GM18951 (cell line): ENCODE data around the gene ROGDI.

Source experiments
- POLR2A ChIP-seq: IDR thresholded peaks from 4 replicates; pipeline ENCODE4 v1.6.1; 2011; ENCODE audit warnings: mild to moderate bottlenecking; ENCODE audit not compliant: insufficient read length, insufficient read depth; ENCODE audit errors: extremely low read depth
- in situ Hi-C: fragments of 300-500 bp; cut with MboI; formaldehyde crosslinking; loops from one replicate; pipeline ENCODE4 v1.12.0; 2022; ENCODE audit warnings: low sequenced_read_pairs, mixed read lengths, inconsistent platforms; ENCODE audit not compliant: unreplicated experiment

Gene ROGDI

DNA sequence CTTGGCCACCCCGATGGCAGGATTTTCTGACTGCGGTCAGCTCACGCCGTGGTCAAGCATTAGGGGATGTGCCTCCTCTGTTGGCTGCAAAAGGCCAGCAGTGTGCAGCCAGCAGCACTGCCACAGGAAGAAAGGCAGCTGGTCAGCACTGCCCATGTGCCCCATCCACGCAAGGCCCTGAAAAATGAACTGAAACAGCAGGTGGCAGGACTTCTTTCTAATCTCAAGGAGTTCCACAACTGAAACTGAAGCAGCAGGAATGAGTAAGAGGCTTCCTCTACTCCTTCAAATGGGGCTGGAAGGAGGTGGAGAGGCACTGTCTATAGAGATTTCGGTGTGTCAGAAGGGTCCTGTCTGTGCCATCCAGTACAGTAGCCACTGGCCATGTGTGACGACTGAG is 38.6 kb downstream of the ROGDI start:
- TF ChIP-seq POLR2A: no peak
- in situ Hi-C loops: no loop called here

GRCh38 chr16:4762205-4762604 is 40.2 kb downstream of the ROGDI start:
- no peak for TF ChIP-seq POLR2A
- in situ Hi-C loops: no loop called here

- no peak for TF ChIP-seq POLR2A
- in situ Hi-C loops: no loop called here
These were observed 42.1 kb downstream of the ROGDI start for GRCh38 chr16:4760221-4760910.

GRCh38 chr16:4755687-4756086 is 46.7 kb downstream of the ROGDI start:
- in situ Hi-C loops: no loop called here
- TF ChIP-seq POLR2A: no peak

DNA sequence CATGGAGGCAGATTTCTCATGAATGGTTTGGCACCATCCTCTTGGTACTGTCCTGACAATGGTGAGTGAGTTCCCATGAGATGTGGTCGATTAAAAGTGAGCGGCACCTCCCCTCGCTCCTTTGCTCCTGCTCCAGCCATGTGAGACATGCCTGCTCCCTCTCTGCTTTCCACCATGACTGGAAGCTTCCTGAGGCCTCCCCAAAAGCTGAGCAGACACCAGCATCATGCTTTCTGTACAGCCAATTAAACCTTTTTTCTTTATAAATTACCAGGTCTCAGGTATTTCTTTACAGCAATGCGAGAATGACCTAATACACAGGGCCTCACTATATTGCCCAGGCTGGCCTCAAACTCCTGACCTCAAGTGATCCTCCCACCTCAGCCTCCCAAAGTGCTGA is 47.6 kb downstream of the ROGDI start:
- in situ Hi-C loops: no loop called here
- no peak for TF ChIP-seq POLR2A

DNA sequence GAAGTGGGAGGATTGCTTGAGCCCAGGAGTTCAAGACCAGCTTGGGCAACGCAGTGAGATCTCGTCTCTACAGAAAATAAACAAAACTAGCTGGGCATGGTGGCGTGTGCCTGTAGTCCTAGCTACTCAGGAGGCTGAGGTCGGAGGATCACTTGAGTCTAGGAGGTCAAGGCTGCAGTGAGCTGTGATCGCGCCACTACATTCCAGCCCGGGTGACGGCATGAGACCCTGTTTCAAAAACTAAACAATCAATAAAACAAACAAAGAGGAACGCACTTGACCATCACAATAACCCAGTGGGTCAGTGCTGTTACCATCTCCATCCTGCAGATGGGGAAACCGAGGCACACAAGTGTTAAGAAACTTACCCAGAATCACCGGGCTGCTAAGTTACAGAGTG is 49.2 kb downstream of the ROGDI start:
- no peak for TF ChIP-seq POLR2A
- in situ Hi-C loops: no loop called here

- no peak for TF ChIP-seq POLR2A
- in situ Hi-C loops: no loop called here
These were observed 49.9 kb downstream of the ROGDI start for GRCh38 chr16:4752351-4753100.

- no peak for TF ChIP-seq POLR2A
These were observed 51.5 kb downstream of the ROGDI start for GRCh38 chr16:4750896-4751295.

DNA sequence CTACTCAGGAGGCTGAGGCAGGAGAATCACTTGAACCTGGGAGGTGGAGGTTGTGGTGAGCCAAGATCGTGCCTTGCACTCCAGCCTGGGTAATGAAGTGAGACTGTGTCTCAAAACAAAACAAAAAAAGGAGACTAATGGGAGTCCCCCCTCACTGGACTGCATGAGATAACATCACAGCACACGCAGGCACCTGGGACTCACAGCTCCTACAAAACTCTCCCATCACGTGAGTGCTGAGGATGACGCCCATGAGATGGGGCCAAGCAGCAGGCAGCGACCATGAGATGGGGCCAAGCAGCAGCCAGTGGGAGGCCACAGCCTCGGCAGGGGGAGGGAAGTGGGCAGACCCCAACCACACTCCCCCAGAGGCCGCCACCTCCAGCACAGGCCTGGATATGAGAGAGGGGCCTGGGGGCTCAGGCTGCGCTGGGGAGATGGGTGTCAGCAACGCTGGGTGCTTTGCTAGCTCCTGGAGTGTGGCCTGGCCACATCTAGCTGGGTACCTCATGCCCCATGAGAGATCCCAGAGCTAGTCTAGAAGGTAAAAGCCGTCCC is 52.7 kb downstream of the ROGDI start:
- in situ Hi-C loops: no loop called here
- no peak for TF ChIP-seq POLR2A

More at GRCh38 chr16:4750896-4751295, 51.5 kb downstream of the ROGDI start:
- in situ Hi-C loops: no loop called here

GRCh38 chr16:4748682-4749411 is 53.6 kb downstream of the ROGDI start:
- no peak for TF ChIP-seq POLR2A
- in situ Hi-C loops: no loop called here

GRCh38 chr16:4747906-4748681 is 54.3 kb downstream of the ROGDI start:
- in situ Hi-C loops: no loop called here

GRCh38 chr16:4746991-4747574 is 55.4 kb downstream of the ROGDI start:
- no peak for TF ChIP-seq POLR2A
- in situ Hi-C loops: no loop called here

More at GRCh38 chr16:4747906-4748681, 54.3 kb downstream of the ROGDI start:
- no peak for TF ChIP-seq POLR2A
